SK-N-SH (cell line): ENCODE results near the gene MYO1B. TPM values are rescaled to one million over a fixed set of nuclear protein-coding genes. Genes with fewer than 3 reads are reported as not detected.

ENCODE experiments used
- CTCF ChIA-PET: fragments of 300-600, 350-600 bp; formaldehyde crosslinking; extraction: SDS; loops from one replicate; lab custom pipeline; 2021; lab: Yijun Ruan, JAX
- POLR2A ChIA-PET: fragments of 350-600 bp; sonication (Branson Sonifier 250); formaldehyde crosslinking; extraction: SDS; loops from one replicate; lab custom pipeline; 2020; ENCODE audit warnings: antibody characterized with exemption, inconsistent platforms; lab: Yijun Ruan, JAX
- DNase-seq: peaks from one replicate; pipeline ENCODE4 v3.0.0; 2012
- H2AFZ ChIP-seq: fragments of 200-600 bp; sonication (generic); 2 replicates; pipeline ENCODE4 v1.8.1; 2016; ENCODE audit warnings: antibody characterized with exemption, mild to moderate bottlenecking, low read depth
- H3F3A ChIP-seq: fragments of 200-600 bp; sonication (generic); replicated peaks from 2 replicates; pipeline ENCODE3; 2016; ENCODE audit warnings: antibody characterized with exemption, mild to moderate bottlenecking; ENCODE audit not compliant: insufficient read depth
- H3K27ac ChIP-seq, 2 experiments: fragments of 200-500 bp in 1 of 2; fragments of 200-600 bp in 1 of 2; sonication (Bioruptor generic) in 1 of 2; sonication (generic), shearing (Covaris generic) in 1 of 2; 2 replicates each; pipeline versions ENCODE4 v1.5.1 to v1.6.1; 2014 to 2016; ENCODE audit warnings: low read depth in 2 of 2, inconsistent platforms in 1 of 2, low read length in 1 of 2, mild to moderate bottlenecking in 1 of 2, mixed read lengths in 1 of 2
- H3K27me3 ChIP-seq: fragments of 200-600 bp; sonication (generic), shearing (Covaris generic); 2 replicates; pipeline ENCODE4 v1.6.1; 2016; ENCODE audit warnings: mixed run types; ENCODE audit not compliant: insufficient read depth
- H3K36me3 ChIP-seq, 2 experiments: fragments of 200-500 bp in 1 of 2; fragments of 200-600 bp in 1 of 2; sonication (Bioruptor generic) in 1 of 2; sonication (generic) in 1 of 2; replicated peaks in 1 of 2; 2 replicates each; pipeline versions ENCODE3 to v1.5.1; 2014 to 2016; ENCODE audit warnings: low read length in 1 of 2, mild to moderate bottlenecking in 1 of 2; ENCODE audit not compliant: insufficient read depth in 2 of 2, control insufficient read depth in 1 of 2
- H3K4me1 ChIP-seq, 2 experiments: fragments of 200-500 bp in 1 of 2; fragments of 200-600 bp in 1 of 2; sonication (Bioruptor generic) in 1 of 2; sonication (generic), shearing (Covaris generic) in 1 of 2; 2 replicates each; pipeline versions ENCODE4 v1.5.1 to v1.6.1; 2014 to 2016; ENCODE audit warnings: low read depth in 1 of 2, low read length in 1 of 2, mixed run types in 1 of 2; ENCODE audit not compliant: insufficient read depth in 2 of 2, control insufficient read depth in 1 of 2
- H3K4me2 ChIP-seq: fragments of 200-600 bp; sonication (generic), shearing (Covaris generic); 2 replicates; pipeline ENCODE4 v1.6.1; 2017; ENCODE audit warnings: mixed run types
- H3K4me3 ChIP-seq, 2 experiments: fragments of 200-500 bp in 1 of 2; fragments of 200-600 bp in 1 of 2; sonication (Bioruptor generic) in 1 of 2; sonication (generic), shearing (Covaris generic) in 1 of 2; 2 replicates each; pipeline versions ENCODE4 v1.5.1 to v1.8.1; 2014 to 2016; ENCODE audit warnings: low read depth in 2 of 2, inconsistent platforms in 1 of 2, low read length in 1 of 2, mild to moderate bottlenecking in 1 of 2, mixed read lengths in 1 of 2, moderate library complexity in 1 of 2
- H3K79me2 ChIP-seq: fragments of 200-600 bp; sonication (generic); 2 replicates; pipeline ENCODE4 v1.8.1; 2017; ENCODE audit warnings: mild to moderate bottlenecking; ENCODE audit not compliant: insufficient read depth
- H3K9ac ChIP-seq: fragments of 200-600 bp; sonication (generic); 2 replicates; pipeline ENCODE4 v1.6.1; 2017; ENCODE audit warnings: mixed run types
- H3K9me2 ChIP-seq: fragments of 200-600 bp; sonication (generic); 2 replicates; pipeline ENCODE4 v1.6.1; 2017; ENCODE audit warnings: mixed run types
- H3K9me3 ChIP-seq: fragments of 200-600 bp; sonication (generic); 2 replicates; pipeline ENCODE4 v1.6.1; 2017; ENCODE audit warnings: mixed run types, mild to moderate bottlenecking, moderate library complexity
- H4K20me1 ChIP-seq: fragments of 200-600 bp; sonication (generic); 2 replicates; pipeline ENCODE4 v1.6.1; 2017; ENCODE audit warnings: mild to moderate bottlenecking, mixed run types; ENCODE audit not compliant: insufficient read depth
- CHD2 ChIP-seq: fragments of 150-350 bp; IDR thresholded peaks from 2 replicates; pipeline ENCODE4 v1.6.1; 2018; ENCODE audit warnings: low read length; ENCODE audit not compliant: partially characterized antibody
- ELF1 ChIP-seq: IDR thresholded peaks from 2 replicates; pipeline ENCODE4 v1.4.0; 2012
- EP300 ChIP-seq, 2 experiments: IDR thresholded peaks; 2 replicates each; pipeline versions ENCODE4 v1.4.0 to v1.6.1; 2012; ENCODE audit warnings: borderline replicate concordance in 1 of 2, low read depth in 1 of 2, low read length in 1 of 2
- FOXJ3 ChIP-seq: sonication (generic); formaldehyde crosslinking; IDR thresholded peaks from 2 replicates; pipeline ENCODE4 v1.5.1; 2020; ENCODE audit warnings: mild to moderate bottlenecking, missing genetic modification reagents
- GATA2 ChIP-seq: sonication (generic); formaldehyde crosslinking; IDR thresholded peaks from 2 replicates; pipeline ENCODE4 v1.5.0; 2020; ENCODE audit warnings: mild to moderate bottlenecking, missing genetic modification reagents
- NRF1 ChIP-seq: IDR thresholded peaks from 2 replicates; pipeline ENCODE4 v1.6.1; 2012; ENCODE audit warnings: low read depth, mild to moderate bottlenecking, low read length
- RXRA ChIP-seq: IDR thresholded peaks from 2 replicates; pipeline ENCODE4 v1.4.0; 2012; ENCODE audit warnings: low read depth, mild to moderate bottlenecking, borderline replicate concordance
- SMC3 ChIP-seq: IDR thresholded peaks from 2 replicates; pipeline ENCODE4 v1.6.1; 2012; ENCODE audit warnings: low read depth, low read length, improper control_type of control experiment
- TCF12 ChIP-seq: IDR thresholded peaks from 2 replicates; pipeline ENCODE4 v1.4.0; 2012
- TEAD4 ChIP-seq: IDR thresholded peaks from 2 replicates; pipeline ENCODE4 v1.4.0; 2012; ENCODE audit warnings: mild to moderate bottlenecking, borderline replicate concordance; ENCODE audit not compliant: insufficient read depth
- WGBS: methylation state at CpG from one replicate; pipeline ENCODE4 v1.1.6; 2017; ENCODE audit warnings: low lambda C conversion rate; 5-methylcytosine and 5-hydroxymethylcytosine counted together
- polyA plus RNA-seq, 3 experiments: library from polyadenylated mRNA; depleted of rRNA; stranded (reverse); fragments of >200 nt; gene quantifications; 2 replicates each; pipeline ENCODE4 v1.2.3, GENCODE V29; 2012
- TF ChIP-seq, protein P1 (sequence below): fragments of 150-350 bp; IDR thresholded peaks from 2 replicates; pipeline ENCODE4 v1.6.1; 2017; ENCODE audit warnings: antibody characterized with exemption, low read length, low read depth, borderline replicate concordance
- TF ChIP-seq, protein P2 (sequence below): IDR thresholded peaks from 2 replicates; pipeline ENCODE4 v1.6.1; 2012; ENCODE audit warnings: mild to moderate bottlenecking, low read depth, low read length, moderate library complexity
- TF ChIP-seq, protein P3 (sequence below): fragments of 150-350 bp; IDR thresholded peaks from 2 replicates; pipeline ENCODE4 v1.6.1; 2016; ENCODE audit warnings: mild to moderate bottlenecking, low read depth, low read length

MYO1B gene
- polyA plus RNA-seq, 1 of the 3 experiments (the other 2 are of a cell fraction): 20.2 TPM

DNA sequence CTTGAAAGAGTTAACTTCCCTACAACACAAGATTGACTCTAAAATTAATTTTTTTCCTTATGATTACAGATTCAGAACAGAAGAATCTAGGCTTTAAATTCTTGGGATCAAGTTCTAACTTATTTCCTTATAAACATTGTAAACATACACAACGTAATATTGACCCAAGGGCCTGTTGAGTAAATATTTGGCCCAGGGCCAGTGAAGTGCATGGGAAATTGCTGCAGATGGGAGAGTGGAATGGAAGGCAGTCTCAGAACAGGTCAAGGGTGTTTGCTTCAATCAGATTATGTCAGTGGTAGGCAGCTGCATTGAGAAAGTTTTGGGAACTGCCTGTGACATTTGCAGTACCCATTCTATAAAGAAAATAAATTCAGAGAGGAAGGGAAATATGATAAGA is 137.6 kb downstream of the MYO1B start (continued):
- no peak for TF ChIP-seq NRF1
- TF ChIP-seq, protein P1, sequence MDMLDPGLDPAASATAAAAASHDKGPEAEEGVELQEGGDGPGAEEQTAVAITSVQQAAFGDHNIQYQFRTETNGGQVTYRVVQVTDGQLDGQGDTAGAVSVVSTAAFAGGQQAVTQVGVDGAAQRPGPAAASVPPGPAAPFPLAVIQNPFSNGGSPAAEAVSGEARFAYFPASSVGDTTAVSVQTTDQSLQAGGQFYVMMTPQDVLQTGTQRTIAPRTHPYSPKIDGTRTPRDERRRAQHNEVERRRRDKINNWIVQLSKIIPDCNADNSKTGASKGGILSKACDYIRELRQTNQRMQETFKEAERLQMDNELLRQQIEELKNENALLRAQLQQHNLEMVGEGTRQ: no peak

DNA sequence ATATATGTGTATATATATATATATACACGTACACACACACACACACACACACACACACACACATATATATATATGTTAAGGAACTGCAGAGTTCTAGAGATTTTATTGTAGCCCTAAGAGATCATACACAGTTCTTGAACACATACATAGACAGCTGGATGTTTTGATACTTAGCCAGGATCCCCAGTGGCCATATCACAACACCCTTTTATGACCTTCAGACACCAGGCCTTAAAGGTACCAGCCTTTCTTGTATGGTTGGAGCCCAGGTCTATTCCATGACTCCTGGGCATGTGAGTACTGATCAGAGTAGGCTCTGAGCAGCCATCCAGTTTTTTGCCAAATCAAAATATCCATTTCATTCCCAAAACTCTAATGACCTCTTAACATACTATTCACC is 138.3 kb downstream of the MYO1B start:
- 25% methylated on average over 1 of the region's 1 CpG for WGBS
- ChIA-PET CTCF (no interaction called here), POLR2A (no interaction called here)
- H3K9me2 ChIP-seq: no peaks in the 10 kb centered on the region
- TF ChIP-seq ELF1: no peak
- TF ChIP-seq, protein P1: no peak
- no peak for TF ChIP-seq GATA2 (CRISPR knock-in tag)
- TF ChIP-seq, protein P2, sequence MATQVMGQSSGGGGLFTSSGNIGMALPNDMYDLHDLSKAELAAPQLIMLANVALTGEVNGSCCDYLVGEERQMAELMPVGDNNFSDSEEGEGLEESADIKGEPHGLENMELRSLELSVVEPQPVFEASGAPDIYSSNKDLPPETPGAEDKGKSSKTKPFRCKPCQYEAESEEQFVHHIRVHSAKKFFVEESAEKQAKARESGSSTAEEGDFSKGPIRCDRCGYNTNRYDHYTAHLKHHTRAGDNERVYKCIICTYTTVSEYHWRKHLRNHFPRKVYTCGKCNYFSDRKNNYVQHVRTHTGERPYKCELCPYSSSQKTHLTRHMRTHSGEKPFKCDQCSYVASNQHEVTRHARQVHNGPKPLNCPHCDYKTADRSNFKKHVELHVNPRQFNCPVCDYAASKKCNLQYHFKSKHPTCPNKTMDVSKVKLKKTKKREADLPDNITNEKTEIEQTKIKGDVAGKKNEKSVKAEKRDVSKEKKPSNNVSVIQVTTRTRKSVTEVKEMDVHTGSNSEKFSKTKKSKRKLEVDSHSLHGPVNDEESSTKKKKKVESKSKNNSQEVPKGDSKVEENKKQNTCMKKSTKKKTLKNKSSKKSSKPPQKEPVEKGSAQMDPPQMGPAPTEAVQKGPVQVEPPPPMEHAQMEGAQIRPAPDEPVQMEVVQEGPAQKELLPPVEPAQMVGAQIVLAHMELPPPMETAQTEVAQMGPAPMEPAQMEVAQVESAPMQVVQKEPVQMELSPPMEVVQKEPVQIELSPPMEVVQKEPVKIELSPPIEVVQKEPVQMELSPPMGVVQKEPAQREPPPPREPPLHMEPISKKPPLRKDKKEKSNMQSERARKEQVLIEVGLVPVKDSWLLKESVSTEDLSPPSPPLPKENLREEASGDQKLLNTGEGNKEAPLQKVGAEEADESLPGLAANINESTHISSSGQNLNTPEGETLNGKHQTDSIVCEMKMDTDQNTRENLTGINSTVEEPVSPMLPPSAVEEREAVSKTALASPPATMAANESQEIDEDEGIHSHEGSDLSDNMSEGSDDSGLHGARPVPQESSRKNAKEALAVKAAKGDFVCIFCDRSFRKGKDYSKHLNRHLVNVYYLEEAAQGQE: no peak
- no peak for TF ChIP-seq RXRA
- TF ChIP-seq TEAD4: no peak
- TF ChIP-seq TCF12: no peak
- TF ChIP-seq EP300 (IDR thresholded peaks at IDR 0.05; ENCODE audit: borderline replicate concordance in 1 of 2, low read depth in 1 of 2, low read length in 1 of 2): no peak
- peaks cover 0 to 5% of the 10 kb centered on the region in 2 experiments; a peak in 3 of 4 replicates for H3K4me1 ChIP-seq
- H3K79me2 ChIP-seq: 0 out of 2 replicates have a peak, but pooled peaks cover 5% of the 10 kb centered on the region
- no peak overlapping the region for H3K27ac ChIP-seq
- H3F3A ChIP-seq: peaks cover 5% of the 10 kb centered on the region
- H3K36me3 ChIP-seq: peaks cover 25 to 46% of the 10 kb centered on the region in 2 experiments
- no peaks in the 10 kb centered on the region for H3K27me3 ChIP-seq
- H3K4me3 ChIP-seq: no peak overlapping the region
- no peaks in the 10 kb centered on the region for H3K9me3 ChIP-seq
- H4K20me1 ChIP-seq: no peaks in the 10 kb centered on the region
- DNase-seq: no peak
- H2AFZ ChIP-seq: no peak overlapping the region
- no peak overlapping the region for H3K9ac ChIP-seq
- H3K4me2 ChIP-seq: no peak overlapping the region

DNA sequence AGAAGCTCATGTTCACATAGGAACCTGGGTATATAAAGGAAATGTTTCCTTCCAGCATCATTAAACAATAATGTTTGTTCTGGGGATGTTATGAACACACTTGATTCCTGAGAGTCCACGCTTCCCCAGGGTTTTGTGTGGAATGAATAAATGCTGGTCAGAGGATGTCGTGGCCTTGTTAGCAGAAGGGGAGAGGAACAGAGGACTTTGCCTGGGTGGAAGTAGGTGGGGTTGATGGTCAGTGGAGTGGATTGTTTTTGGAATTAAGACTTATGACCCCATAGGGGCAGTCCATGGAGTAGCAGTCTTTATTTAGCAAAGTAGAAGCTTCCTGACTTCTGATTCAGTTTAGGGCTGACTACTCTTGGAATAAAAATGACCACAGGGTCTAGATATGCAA is 139.6 kb downstream of the MYO1B start:
- ChIA-PET POLR2A (no interaction called here), CTCF (interaction anchor here (1.3 to 2.0 kb wide), 3 partner anchors 10 to 166 kb away, joined by 3 to 5 read pairs (median 4); no protein-coding TSS in a partner anchor)
- Histone ChIP-seq H2AFZ (no peak overlapping the region), H3K79me2 (0 out of 2 replicates have a peak, but pooled peaks cover 5% of the 10 kb centered on the region), H3F3A (peaks cover 5% of the 10 kb centered on the region), H3K9me3 (no peaks in the 10 kb centered on the region), H3K4me1 (peaks cover 0 to 5% of the 10 kb centered on the region in 2 experiments; a peak in 3 of 4 replicates), H3K9me2 (no peaks in the 10 kb centered on the region), H3K4me3 (no peak overlapping the region), H3K36me3 (peaks cover 32 to 57% of the 10 kb centered on the region in 2 experiments), H3K9ac (no peak overlapping the region), H3K27me3 (no peaks in the 10 kb centered on the region), H4K20me1 (no peaks in the 10 kb centered on the region), H3K4me2 (no peak overlapping the region), H3K27ac (0 out of 4 replicates have a peak overlapping the region, but pooled peaks of 1 of the 2 experiments have one; percentile 57)
- WGBS: 90% methylated on average over 2 of the region's 2 CpGs
- DNase-seq: no peak
- TF ChIP-seq FOXJ3 (no peak), CHD2 (no peak), SMC3 (no peak)
- TF ChIP-seq, protein P3, sequence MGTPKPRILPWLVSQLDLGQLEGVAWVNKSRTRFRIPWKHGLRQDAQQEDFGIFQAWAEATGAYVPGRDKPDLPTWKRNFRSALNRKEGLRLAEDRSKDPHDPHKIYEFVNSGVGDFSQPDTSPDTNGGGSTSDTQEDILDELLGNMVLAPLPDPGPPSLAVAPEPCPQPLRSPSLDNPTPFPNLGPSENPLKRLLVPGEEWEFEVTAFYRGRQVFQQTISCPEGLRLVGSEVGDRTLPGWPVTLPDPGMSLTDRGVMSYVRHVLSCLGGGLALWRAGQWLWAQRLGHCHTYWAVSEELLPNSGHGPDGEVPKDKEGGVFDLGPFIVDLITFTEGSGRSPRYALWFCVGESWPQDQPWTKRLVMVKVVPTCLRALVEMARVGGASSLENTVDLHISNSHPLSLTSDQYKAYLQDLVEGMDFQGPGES: no peak
- TF ChIP-seq, protein P2: no peak
